HG02798 (cell line): ENCODE results near the gene NRM.
A peak's percentile ranks its signal among the peaks of the same experiment; 100 is the strongest.
"Not testable (repeated sequence)": the region's sequence is repeated elsewhere in the genome, so short reads cannot be mapped to it uniquely, and the experiment has no call there.

Experiments used
- ATAC-seq: cut with Tn5 transposase; IDR thresholded peaks from one replicate; pipeline ENCODE4 v1.9.1; 2021; ENCODE audit warnings: mild to moderate bottlenecking; ENCODE audit not compliant: unreplicated experiment, poor library complexity

NRM gene

GRCh38 chr6:30678964-30679726 lies 11.6 kb downstream of the NRM start:
- peak; percentile 57 for ATAC-seq

- ATAC-seq = no peak
Observed at GRCh38 chr6:30676660-30677285, 14.0 kb downstream of the NRM start.

- peak; percentile 82 for ATAC-seq
Observed at GRCh38 chr6:30672445-30673253, 18.1 kb downstream of the NRM start, which contains the start of gene DHX16. DHX16 (minus strand) TSS chr6:30673006; CDS start chr6:30672841, 165 bp downstream.

- ATAC-seq = no peak
Observed at GRCh38 chr6:30670760-30671527, 19.8 kb downstream of the NRM start.

DNA sequence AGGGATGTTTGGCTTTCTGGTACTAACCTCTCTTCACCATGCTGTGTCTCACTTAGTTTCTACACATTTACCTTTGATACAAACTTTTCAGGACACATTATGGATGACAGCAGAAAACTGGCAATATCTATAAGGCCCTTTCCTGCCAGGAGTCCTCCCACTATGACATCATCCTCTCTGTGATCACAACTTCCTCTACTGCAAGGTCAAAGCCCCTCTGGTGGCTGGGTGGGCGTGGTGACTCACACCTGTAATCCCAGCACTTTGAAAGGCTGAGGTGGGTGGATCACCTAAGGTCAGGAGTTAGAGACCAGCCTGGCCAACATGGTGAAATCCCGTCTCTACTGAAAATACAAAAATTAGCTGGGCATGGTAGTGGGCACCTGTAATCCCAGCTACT lies 24.5 kb downstream of the NRM start:
- ATAC-seq = not testable (repeated sequence)

- ATAC-seq = no peak
Observed at GRCh38 chr6:30664994-30665767, 25.6 kb downstream of the NRM start.

- ATAC-seq = not testable (repeated sequence)
Observed at GRCh38 chr6:30657922-30658321, 32.9 kb downstream of the NRM start.

GRCh38 chr6:30657454-30657853 lies 33.3 kb downstream of the NRM start:
- ATAC-seq = no peak

- no peak for ATAC-seq
Observed at GRCh38 chr6:30656513-30656912, 34.3 kb downstream of the NRM start.

GRCh38 chr6:30655743-30656094 lies 35.1 kb downstream of the NRM start:
- ATAC-seq = no peak

DNA sequence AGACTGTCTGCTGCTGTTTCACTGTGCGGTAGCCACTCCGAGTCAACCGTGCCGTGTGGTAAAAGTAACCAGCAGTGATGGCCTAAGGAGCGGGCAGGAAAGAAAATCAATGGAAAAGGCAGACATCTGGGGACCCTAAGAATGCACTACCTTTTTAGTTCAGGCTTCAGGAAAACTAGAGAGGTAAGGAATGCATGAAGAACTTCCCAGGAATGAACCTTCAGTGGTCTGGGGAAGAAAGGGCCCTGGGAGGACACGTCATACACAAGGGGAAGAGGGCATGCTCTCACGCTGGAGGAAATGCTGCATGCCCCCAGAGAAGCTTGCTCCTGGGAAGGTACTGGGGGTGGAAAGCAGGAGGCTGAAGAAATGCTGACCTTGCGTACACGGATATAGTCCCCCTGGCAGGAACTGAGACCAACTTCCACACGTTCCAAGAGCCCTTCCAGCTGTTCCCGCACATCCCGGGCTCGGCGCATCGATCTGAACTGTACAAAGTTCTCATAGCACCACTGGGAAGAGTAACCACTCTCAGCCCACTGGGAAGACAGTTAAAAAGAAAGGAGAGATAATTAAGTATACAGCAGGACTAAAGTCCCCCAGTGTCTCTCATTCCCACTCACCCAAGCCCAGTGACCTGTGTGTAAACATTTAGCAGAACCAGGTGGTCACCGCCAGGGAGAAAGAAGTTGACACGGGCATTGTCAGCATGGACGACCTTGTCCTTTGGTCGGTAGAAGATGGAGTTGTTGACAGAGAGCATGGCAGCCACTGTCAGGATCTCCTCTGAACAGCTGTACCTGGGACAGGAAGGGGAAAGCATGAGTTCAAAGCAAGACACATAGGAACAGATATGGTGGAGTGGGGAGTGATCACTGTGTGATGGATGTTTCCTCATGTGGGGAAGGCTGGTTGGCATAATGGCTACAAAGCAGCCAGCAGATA lies 35.7 kb downstream of the NRM start:
- no peak for ATAC-seq

- no peak for ATAC-seq
Observed at GRCh38 chr6:30651143-30651542, 39.6 kb downstream of the NRM start.

DNA sequence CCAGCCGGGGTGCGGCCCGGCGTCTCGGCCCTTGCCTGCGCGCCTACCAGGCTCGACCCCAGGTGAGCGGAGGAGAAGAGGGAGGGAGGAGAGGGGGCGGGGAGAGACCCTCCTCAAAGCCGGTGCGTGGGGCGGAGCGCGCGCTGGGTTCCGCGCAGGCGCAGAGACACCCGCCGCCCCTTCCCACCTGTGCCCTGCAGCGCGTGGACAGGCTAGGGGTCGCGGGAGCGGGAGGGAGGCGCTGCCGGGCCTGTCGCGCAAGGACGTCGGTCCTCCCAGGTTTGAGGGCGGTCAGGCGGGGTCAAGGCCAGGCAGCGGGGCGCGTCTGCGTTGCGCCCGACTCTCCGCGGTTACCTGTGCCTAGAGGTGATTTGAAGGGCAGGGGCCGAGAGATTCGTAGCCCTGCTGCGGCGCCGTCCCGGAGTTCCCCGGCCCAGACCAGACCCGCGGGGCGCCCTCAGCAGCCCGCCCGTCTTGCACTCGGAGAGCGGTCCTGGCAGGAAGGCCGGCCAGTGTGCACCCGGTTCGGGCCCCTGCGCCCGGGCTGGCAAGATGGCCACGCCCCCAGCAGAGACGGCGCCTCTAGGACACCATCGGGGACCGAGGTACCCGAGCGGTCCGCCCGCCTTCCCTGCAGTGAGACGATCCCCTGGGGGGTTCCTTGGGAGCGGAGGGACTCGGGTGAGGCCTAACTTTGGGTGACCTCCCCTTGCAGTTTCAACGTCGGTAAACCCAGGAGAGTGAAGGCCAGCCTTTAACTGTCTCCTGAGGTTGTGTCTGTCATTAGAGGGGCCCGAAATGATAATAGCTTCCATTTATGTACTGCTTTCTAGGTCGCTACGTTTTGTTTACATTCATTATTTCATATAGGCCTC lies 43.3 kb downstream of the NRM start:
- ATAC-seq = peak; percentile 72

GRCh38 chr6:30646450-30647241 lies 44.1 kb downstream of the NRM start, which contains the start of gene C6orf136:
C6orf136 (plus strand) TSS chr6:30647133; CDS start chr6:30647232, 99 bp downstream.
- ATAC-seq = peak; percentile 65

DNA sequence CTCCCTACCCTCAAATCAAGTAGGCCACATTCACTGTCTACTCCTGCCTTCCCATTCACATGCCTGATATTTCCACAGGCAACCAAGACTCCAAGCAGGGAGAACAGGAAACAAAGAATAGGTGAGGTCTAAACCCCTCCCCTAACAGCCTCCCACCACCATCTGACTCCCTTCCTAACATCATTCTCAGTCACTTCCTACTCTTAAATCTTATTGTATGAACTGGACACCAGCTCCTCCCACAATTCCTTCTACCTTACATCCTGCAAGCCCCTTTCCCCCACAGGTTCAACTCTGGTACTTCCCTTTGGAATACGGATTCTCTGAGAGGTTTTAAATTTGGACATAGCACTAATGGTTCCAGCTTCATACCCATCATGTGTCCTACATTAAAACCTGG lies 44.8 kb downstream of the NRM start:
- ATAC-seq = no peak

GRCh38 chr6:30644769-30645168 lies 46.0 kb downstream of the NRM start:
- ATAC-seq = no peak

GRCh38 chr6:30643656-30644055 lies 47.1 kb downstream of the NRM start:
- no peak for ATAC-seq
